ENCODE results near the gene CCND3. TPM values are rescaled to one million over a fixed set of nuclear protein-coding genes. Genes with fewer than 3 reads are reported as not detected.

The CCND3 gene
- total RNA-seq, 1 experiment from 2014 or later = 26.6 TPM

GRCh38 chr6:41917528-41917927 lies 24.1 kb downstream of the CCND3 start (continued):
- no peak for TF ChIP-seq ZNF274 (IDR thresholded peaks at IDR 0.05; ENCODE audit: low read depth, low read length)
- no peak for TF ChIP-seq POLR2A (IDR thresholded peaks at IDR 0.05; ENCODE audit: borderline replicate concordance, extremely low read depth, insufficient read depth, insufficient read length)
- no peak for TF ChIP-seq TCF7L2 (IDR thresholded peaks at IDR 0.05; ENCODE audit: borderline replicate concordance, extremely low read depth, insufficient read depth, insufficient read length)
- peak; percentile 71; the same call in 1 of the 2 replicates for TF ChIP-seq CBX3 (IDR thresholded peaks at IDR 0.05; ENCODE audit: low read depth)
- 0 out of 2 replicates have a peak, but pooled peaks have one; percentile 33 for TF ChIP-seq SRF (IDR thresholded peaks at IDR 0.05; ENCODE audit: low read depth)
- no peak for TF ChIP-seq POLR2AphosphoS5 (IDR thresholded peaks at IDR 0.05; ENCODE audit: low read depth, low read length)
- no peak for TF ChIP-seq EZH2phosphoT487 (IDR thresholded peaks at IDR 0.05; ENCODE audit: borderline replicate concordance)
- TF ChIP-seq EZH2 (IDR thresholded peaks at IDR 0.05) = no peak
- TF ChIP-seq JUND (IDR thresholded peaks at IDR 0.05) = peak; percentile 71
- no peak; the same call in 1 of the 2 replicates for TF ChIP-seq MAX (IDR thresholded peaks at IDR 0.05)
- no peak for TF ChIP-seq RAD21 (IDR thresholded peaks at IDR 0.05; ENCODE audit: low read depth)
- no peak for TF ChIP-seq EGR1 (IDR thresholded peaks at IDR 0.05; ENCODE audit: low read depth)

- CTCF ChIA-PET = no interaction called here
- Histone ChIP-seq H3K36me3 (ENCODE audit: control insufficient read depth in 1 of 2, insufficient read depth in 2 of 2, low read length in 2 of 2) (peaks cover 9 to 16% of the 10 kb centered on the region in 2 experiments), H3K9ac (ENCODE audit: low read length) (no peak overlapping the region), H3K4me1 (ENCODE audit: control insufficient read depth in 1 of 2, insufficient read depth in 2 of 2, low read length in 2 of 2) (peaks cover 16 to 37% of the 10 kb centered on the region in 2 experiments), H3K4me2 (ENCODE audit: low read length) (no peak overlapping the region), H3K79me2 (ENCODE audit: insufficient read depth, low read length) (peaks cover 45% of the 10 kb centered on the region), H3K9me2 (ENCODE audit: insufficient read depth) (no peaks in the 10 kb centered on the region), H3K9me3 (ENCODE audit: control insufficient read depth in 1 of 2, insufficient read depth in 1 of 2, low read depth in 1 of 2, low read length in 2 of 2) (no peaks in the 10 kb centered on the region), H3K4me3 (replicated peaks in 1 of 2; ENCODE audit: low read depth in 1 of 2, low read length in 2 of 2) (no peak overlapping the region), H4K20me1 (ENCODE audit: insufficient read depth) (no peaks in the 10 kb centered on the region), H2AFZ (ENCODE audit: low read depth, low read length, poor library complexity, severe bottlenecking) (no peak overlapping the region), H3K27me3 (ENCODE audit: insufficient read depth, low read length) (no peaks in the 10 kb centered on the region), H3K27ac (ENCODE audit: low read depth, low read length) (no peak overlapping the region)
- RAD21 ChIA-PET (ENCODE audit: low non-redundant PET in 1 of 2, low total read pairs in 2 of 2, uncharacterized antibody in 2 of 2, unreplicated experiment in 2 of 2) = no interaction called here
- BruUV-seq (replicated peaks) = no TSS peak
- ATAC-seq (no peak), DNase-seq (ENCODE audit: low read depth, low spot score) (no peak)
- POLR2A ChIA-PET = no interaction called here
- no peak for TF ChIP-seq CBX3 (IDR thresholded peaks at IDR 0.05; ENCODE audit: low read depth)
- intact Hi-C loops (cut with micrococcal nuclease) = no loop called here
Measured at GRCh38 chr6:41914869-41915530, 26.6 kb downstream of the CCND3 start.

Measured in HCT116 (cell line).